Measurements from ENCODE around the gene ADGRG7.
A peak's percentile ranks its signal among the peaks of the same experiment; 100 is the strongest.

The ADGRG7 gene

DNA sequence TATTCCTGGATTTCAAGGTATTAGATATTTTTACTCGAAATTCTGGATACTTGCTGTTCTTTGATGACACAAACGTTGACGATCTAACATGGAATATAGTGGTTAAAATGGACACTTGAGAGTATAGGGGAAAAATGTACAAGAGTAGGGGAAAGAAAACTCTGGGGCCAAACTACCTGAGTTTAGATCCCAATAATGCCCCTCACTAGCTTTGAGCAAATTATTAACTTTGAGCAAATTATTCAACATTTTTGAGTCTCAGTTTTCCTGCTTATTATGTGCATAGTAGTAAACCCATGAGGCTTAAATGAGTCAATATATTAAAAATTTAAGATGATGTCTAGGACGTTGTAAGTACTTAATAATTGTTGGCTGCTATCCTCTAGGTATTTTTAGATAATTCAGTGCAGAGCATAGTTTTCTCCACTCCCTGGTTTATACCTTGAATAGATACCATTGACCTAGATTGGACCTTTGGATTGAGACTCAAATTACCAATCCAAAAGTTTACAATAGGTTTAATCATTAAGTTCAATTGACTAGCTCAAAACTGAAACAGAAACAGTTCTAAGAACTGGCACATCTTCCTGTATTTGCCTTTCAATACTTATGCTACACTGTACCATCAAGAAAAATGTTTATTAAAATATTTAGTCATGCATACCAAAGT lies 4.5 kb downstream of the ADGRG7 start:
- TF ChIP-seq GATA1 (IDR thresholded peaks at IDR 0.05; ENCODE audit: low read depth, low read length) (no peak), POLR2A (IDR thresholded peaks at IDR 0.05; ENCODE audit: low read length) (no peak)
- no peak for DNase-seq

DNA sequence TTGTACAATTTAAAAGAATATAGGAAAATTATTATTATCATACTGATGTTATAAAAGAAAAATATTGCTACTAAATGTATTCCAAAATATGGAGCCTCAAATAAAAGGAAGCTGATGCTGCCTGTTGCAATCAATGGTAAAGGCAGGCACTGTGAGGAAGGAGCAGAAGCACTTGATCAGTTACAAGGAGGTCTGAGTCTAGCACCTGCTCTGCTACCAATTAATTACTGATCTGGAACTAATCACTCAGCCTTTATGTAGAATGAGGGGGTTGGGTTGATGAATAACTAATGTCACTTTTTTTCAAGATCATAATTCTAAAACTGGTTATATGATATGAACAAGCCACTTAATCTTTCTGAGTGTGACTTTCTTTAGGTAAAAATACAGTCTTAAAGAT lies 5.5 kb downstream of the ADGRG7 start:
- TF ChIP-seq GATA1 (IDR thresholded peaks at IDR 0.05; ENCODE audit: low read depth, low read length) (no peak), POLR2A (IDR thresholded peaks at IDR 0.05; ENCODE audit: low read length) (no peak)

DNA sequence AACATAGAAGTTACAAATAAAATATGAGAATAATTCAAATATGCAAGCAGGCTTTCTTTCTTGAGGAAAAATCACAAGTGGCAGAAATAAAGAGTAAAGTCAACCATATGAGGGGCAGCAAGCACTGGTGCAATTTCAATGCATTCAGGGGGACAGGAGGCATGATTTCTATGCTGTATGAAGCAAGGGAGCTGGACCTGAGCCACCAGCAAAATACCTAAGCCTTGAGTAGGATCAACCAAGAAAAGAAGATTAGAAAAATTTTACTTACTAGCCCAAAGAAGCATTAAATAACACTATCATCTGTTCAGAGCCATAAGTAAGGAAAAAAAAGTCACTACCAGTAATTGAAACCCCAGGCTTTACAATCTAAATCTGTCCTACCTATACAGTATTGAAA lies 6.3 kb downstream of the ADGRG7 start:
- DNase-seq, result no peak
- no peak for TF ChIP-seq GATA1 (IDR thresholded peaks at IDR 0.05; ENCODE audit: low read depth, low read length)
- TF ChIP-seq POLR2A (IDR thresholded peaks at IDR 0.05; ENCODE audit: low read length), result no peak

More for the DNA sequence above, 5.5 kb downstream of the ADGRG7 start:
- no peak for DNase-seq

DNA sequence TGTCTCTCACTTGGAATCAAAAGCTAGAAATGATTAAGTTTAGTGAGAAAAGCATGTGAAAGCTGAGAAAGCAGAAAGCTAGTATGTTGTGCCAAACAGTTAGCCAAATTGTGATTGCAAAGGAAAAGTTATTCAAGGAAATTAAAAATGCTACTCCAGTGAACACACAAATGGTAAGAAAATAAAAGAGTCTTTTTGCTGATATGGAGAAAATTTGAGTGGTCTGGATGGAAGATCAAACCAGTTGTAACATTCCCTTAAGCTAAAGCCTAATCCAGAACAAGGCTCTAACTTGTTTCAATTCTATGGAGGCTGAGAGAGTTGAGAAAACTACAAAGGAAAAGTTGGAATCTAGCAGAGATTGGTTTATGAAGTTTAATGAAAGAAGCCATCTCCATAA lies 11.8 kb downstream of the ADGRG7 start:
- TF ChIP-seq GATA1 (IDR thresholded peaks at IDR 0.05; ENCODE audit: low read depth, low read length), result no peak
- no peak for TF ChIP-seq POLR2A (IDR thresholded peaks at IDR 0.05; ENCODE audit: low read length)
- DNase-seq, result no peak

DNA sequence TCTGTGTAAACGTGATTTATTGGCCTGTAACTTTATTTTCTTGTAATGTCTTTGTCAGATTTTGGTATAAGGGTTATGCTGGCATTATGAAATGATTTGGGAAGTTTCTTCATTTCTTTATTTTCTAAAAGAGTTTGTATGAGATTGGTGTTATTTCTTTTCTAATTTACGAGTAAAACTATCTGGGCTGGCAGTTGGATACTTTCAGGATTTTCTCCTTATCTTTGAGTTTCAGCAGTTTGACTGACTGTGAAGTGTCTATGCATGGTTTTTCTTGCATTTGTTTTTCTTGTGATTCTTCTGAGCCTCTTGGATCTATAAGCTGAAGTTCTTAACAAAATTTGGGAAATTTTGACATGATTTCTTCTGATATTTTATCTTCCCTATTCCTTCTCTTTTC lies 18.1 kb downstream of the ADGRG7 start:
- DNase-seq, result no peak
- TF ChIP-seq POLR2A (IDR thresholded peaks at IDR 0.05; ENCODE audit: low read length) (no peak), GATA1 (IDR thresholded peaks at IDR 0.05; ENCODE audit: low read depth, low read length) (no peak)

DNA sequence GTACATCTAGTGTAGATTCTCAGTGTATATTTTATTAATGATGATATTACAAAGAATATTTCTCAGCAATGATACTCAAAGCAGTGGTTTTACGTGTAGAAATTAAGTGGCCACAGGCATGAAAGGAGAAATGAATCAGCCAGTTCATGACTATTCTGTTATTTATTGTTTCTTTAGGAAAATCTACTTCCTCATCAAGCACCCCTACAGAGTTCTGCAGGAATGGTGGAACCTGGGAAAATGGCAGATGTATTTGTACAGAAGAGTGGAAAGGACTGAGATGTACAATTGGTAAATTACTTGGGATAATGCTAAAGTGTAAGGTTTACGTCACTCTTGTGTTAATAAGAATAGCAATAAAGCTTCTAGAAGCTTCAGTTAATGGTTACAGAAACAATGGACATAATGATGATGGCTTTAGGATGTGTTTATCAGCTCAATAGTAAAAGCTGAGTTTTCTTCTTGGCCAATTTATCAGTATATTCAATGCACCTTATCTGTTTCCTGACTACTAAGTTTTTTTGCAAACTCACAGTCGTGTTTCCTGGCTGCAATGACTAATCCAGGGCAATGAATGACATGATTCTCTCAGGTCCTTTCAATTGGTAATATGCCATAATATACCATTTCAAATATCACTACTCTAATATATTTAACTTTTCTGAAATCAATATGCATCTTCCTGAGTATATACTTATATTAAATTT lies 20.2 kb downstream of the ADGRG7 start:
- TF ChIP-seq GATA1 (IDR thresholded peaks at IDR 0.05; ENCODE audit: low read depth, low read length) (no peak), POLR2A (IDR thresholded peaks at IDR 0.05; ENCODE audit: low read length) (no peak)
- peak; percentile 28 to 45 for DNase-seq

DNA sequence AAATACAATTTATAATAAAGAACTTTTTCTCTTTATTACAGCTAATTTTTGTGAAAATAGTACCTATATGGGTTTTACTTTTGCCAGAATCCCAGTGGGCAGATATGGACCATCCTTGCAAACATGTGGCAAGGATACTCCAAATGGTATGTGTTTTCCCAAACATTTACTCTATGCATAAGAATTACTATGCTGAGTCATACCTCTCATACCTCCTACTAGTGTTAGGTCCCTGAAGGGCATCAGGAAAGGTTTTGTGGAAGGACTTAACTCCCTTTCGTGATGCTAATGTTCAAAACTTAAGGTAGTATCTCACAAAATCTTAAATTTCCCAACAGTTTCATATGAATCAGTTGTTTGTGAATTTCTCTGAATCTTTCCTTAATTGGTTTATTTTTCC lies 21.3 kb downstream of the ADGRG7 start:
- no peak for DNase-seq
- TF ChIP-seq POLR2A (IDR thresholded peaks at IDR 0.05; ENCODE audit: low read length) (no peak), GATA1 (IDR thresholded peaks at IDR 0.05; ENCODE audit: low read depth, low read length) (no peak)

DNA sequence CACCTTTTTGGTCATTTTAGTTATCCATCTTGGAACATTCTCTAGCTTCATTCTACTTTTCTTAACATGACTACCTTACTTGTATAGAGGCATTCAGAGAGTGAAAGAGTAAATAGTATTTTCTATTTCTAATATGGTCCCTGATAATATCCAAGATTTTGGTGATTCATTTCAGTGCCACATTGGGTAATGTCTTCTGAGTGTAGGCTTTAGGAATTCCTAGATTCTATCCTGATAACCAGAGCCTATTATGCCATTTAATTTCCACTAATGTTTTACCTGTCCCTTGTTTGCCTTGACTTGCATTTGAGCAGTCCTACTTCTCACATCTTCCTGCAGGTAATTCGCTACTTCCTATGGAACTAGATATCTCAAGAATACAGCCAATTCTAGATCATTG lies 21.8 kb downstream of the ADGRG7 start:
- no peak for TF ChIP-seq POLR2A (IDR thresholded peaks at IDR 0.05; ENCODE audit: low read length)
- TF ChIP-seq GATA1 (IDR thresholded peaks at IDR 0.05; ENCODE audit: low read depth, low read length), result no peak
- DNase-seq, result no peak

DNA sequence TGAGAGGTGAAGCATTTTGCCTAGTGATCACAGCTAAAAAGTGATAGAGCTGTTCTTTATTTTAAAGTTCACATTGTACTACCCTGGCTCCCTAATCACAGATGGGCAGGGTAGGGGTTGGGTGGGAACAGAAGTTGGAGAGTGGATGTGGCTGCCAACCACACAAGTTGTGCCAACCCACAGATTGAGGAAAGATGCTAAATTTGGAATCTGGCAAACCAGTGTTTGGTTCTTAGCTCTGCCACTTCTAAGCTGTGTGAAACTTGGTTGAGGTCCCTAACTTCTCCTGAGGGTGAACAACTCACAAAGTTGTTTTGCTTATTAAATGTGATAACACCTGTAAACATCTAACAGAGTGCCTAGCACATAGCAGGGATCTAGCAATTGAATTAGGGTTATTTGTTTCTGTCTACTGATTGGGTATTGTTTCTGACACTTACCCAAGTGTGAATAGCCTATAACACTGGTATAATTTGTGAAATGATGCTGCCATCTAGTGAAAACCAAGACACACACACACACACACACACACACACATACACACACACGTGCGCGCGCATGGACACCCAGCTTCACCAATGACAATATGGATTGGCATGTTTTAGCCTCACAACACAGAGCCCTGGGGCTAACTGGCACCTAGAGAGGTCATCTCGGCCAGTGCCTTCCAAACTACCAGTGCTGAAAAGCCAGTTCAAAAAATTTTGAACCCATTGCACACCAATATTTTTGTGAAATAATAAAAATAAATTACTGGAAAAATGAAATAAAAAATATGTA lies 25.3 kb downstream of the ADGRG7 start:
- DNase-seq, result peak; percentile 49 to 55

DNA sequence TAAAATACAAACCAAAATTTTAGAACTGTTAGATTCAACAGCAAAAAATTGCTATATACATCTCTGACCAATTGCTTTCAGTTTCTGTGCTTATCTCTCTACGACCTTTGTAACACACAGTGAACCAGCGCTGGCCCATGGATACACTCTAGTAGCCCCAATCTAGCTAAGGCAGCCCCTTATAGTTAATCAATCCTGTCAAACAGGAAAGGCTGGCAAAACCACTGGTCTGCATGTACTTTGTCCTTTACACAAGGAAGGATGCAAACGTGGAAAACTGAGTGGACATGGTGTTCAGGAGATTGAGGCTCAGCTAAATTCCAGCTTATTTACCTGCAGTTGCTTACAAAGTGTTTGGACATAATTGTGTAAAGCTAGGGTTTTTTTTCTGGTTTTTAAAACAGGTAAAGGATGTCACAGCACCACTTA lies 25.9 kb downstream of the ADGRG7 start:
- DNase-seq, result no peak
- TF ChIP-seq POLR2A (IDR thresholded peaks at IDR 0.05; ENCODE audit: low read length), result no peak
- no peak for TF ChIP-seq GATA1 (IDR thresholded peaks at IDR 0.05; ENCODE audit: low read depth, low read length)

More for the DNA sequence above, 25.3 kb downstream of the ADGRG7 start:
- TF ChIP-seq GATA1 (IDR thresholded peaks at IDR 0.05; ENCODE audit: low read depth, low read length), result no peak
- TF ChIP-seq POLR2A (IDR thresholded peaks at IDR 0.05; ENCODE audit: low read length), result no peak

DNA sequence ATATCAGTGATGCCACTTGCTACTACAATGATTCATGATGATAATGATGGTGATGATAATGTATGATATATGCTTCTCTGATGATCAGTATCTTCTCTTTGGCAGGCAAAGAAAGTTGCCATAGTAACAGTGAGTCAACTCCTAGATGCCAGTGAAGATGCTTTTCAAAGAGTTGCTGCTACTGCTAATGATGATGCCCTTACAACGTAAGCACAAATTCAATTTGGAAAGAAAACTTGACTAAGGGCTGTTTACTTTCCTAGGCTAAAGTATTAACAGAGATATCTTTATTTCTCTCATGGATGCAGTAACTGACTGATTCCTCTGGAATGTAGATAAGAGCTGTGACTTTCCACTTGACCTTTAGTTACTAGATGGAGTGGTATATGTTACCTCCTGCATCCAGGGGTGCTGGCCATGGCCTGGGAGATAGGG lies 27.8 kb downstream of the ADGRG7 start:
- no peak for DNase-seq
- no peak for TF ChIP-seq GATA1 (IDR thresholded peaks at IDR 0.05; ENCODE audit: low read depth, low read length)
- no peak for TF ChIP-seq POLR2A (IDR thresholded peaks at IDR 0.05; ENCODE audit: low read length)

DNA sequence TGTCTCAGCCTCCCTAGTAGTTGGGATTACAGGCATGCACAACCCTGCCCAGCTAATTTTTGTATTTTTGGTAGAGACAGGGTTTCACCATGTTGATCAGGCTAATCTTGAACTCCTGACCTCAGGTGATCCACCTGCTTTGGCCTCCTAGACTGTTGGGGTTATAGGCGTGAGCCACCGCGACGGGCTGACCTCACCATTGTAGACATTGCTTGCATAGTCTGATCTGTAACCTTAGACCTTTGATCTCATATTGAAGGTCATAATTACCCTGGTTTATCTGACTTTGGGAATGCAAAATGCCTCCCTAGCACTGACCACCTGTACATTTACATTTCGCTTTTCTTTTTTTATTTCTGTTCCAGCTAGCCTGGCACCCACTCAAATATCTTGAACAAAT lies 31.2 kb downstream of the ADGRG7 start:
- TF ChIP-seq POLR2A (IDR thresholded peaks at IDR 0.05; ENCODE audit: low read length) (no peak), GATA1 (IDR thresholded peaks at IDR 0.05; ENCODE audit: low read depth, low read length) (no peak)
- DNase-seq, result no peak

DNA sequence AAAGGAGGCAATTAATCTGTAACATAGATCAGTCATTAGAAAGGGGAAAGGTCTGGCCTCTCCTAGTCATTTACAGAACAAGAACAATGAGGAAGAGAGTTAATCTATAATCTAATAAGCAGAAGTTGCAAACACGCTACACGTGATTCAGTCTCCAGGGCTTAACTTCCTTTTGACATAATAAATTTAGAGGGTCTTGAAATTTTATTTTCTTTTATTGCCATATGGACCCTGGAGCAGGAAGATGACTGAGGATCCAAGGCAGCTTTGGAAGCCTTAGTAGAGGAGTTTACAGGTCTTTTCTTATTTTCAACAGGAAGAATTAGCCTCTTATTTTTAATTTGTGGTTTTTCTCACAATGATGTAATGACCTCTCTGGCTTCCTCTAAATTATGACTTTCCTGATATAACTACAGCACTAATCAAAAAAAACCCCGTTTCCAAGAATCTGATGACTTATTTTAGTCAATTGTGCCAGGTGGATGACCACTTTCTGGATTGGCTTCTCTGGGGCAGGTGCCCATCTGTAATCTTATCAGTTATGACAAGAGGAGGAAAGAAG lies 32.2 kb downstream of the ADGRG7 start:
- TF ChIP-seq GATA1 (IDR thresholded peaks at IDR 0.05; ENCODE audit: low read depth, low read length), result no peak
- no peak for TF ChIP-seq POLR2A (IDR thresholded peaks at IDR 0.05; ENCODE audit: low read length)
- DNase-seq, result no peak

DNA sequence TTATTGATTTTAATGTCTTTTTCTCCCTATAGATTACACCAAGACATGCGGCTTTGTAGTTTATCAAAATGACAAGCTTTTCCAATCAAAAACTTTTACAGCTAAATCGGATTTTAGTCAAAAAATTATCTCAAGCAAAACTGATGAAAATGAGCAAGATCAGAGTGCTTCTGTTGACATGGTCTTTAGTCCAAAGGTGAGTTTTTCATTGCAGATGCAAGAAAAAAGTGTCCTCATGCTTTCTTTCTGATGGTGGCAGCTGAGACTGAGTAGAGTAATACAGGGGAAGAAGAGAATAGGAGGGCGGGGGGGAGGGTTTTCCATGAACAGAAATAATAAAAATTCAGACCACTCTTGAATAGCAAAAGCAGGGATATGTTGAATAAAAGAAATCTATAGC lies 36.5 kb downstream of the ADGRG7 start:
- DNase-seq, result no peak
- no peak for TF ChIP-seq GATA1 (IDR thresholded peaks at IDR 0.05; ENCODE audit: low read depth, low read length)
- no peak for TF ChIP-seq POLR2A (IDR thresholded peaks at IDR 0.05; ENCODE audit: low read length)

All from erythroblast (primary cell).